HepG2 (cell line): ENCODE measurements around the gene EEIG1. TPM values are rescaled to one million over a fixed set of nuclear protein-coding genes. Genes with fewer than 3 reads are reported as not detected.

ENCODE experiments used
- CHD2 ChIP-seq: IDR thresholded peaks from 2 replicates; pipeline ENCODE4 v1.6.1; 2011; ENCODE audit warnings: low read depth, low read length, improper control_type of control experiment
- ELF1 ChIP-seq: sonication (generic); formaldehyde crosslinking; IDR thresholded peaks from 2 replicates; pipeline ENCODE4 v1.4.0; 2020; ENCODE audit warnings: missing genetic modification reagents
- JUNB ChIP-seq: sonication (generic); formaldehyde crosslinking; IDR thresholded peaks from 2 replicates; pipeline ENCODE4 v1.8.0; 2022; ENCODE audit warnings: missing genetic modification reagents, mild to moderate bottlenecking, borderline replicate concordance
- KAT8 ChIP-seq: IDR thresholded peaks from 2 replicates; pipeline ENCODE4 v1.6.1; 2016; ENCODE audit warnings: missing genetic modification reagents, missing compliant biosample characterization
- KDM5A ChIP-seq: fragments of 200-600 bp; sonication (generic); IDR thresholded peaks from 2 replicates; pipeline ENCODE4 v1.7.0; 2018; ENCODE audit warnings: antibody characterized with exemption, mild to moderate bottlenecking, low read length, borderline replicate concordance
- KLF12 ChIP-seq: sonication (generic); formaldehyde crosslinking; IDR thresholded peaks from 2 replicates; pipeline ENCODE4 v1.4.0; 2020; ENCODE audit warnings: missing genetic modification reagents, borderline replicate concordance
- PHF8 ChIP-seq: sonication (generic); formaldehyde crosslinking; IDR thresholded peaks from 2 replicates; pipeline ENCODE4 v1.5.0; 2020; ENCODE audit warnings: missing genetic modification reagents
- RBM39 ChIP-seq: fragments of 200-400 bp; formaldehyde crosslinking; IDR thresholded peaks from one replicate; pipeline ENCODE4 v1.6.1; 2018; ENCODE audit warnings: antibody characterized with exemption, mild to moderate bottlenecking, low read depth, low read length; ENCODE audit not compliant: poor library complexity, severe bottlenecking
- SETDB1 ChIP-seq: sonication (generic); formaldehyde crosslinking; IDR thresholded peaks from 2 replicates; pipeline ENCODE4 v1.5.1; 2020; ENCODE audit warnings: missing genetic modification reagents, mild to moderate bottlenecking, borderline replicate concordance
- TAF1 ChIP-seq: sonication (generic); formaldehyde crosslinking; IDR thresholded peaks from 2 replicates; pipeline ENCODE4 v1.4.0; 2020; ENCODE audit warnings: missing genetic modification reagents
- ZBTB7B ChIP-seq: sonication (generic); formaldehyde crosslinking; IDR thresholded peaks from 2 replicates; pipeline ENCODE4 v1.4.0; 2020; ENCODE audit warnings: missing genetic modification reagents
- ZMYM4 ChIP-seq: sonication (generic); formaldehyde crosslinking; IDR thresholded peaks from 2 replicates; pipeline ENCODE4 v1.8.1; 2023; ENCODE audit warnings: mild to moderate bottlenecking, missing genetic modification reagents
- polyA plus RNA-seq, 8 experiments: library from polyadenylated mRNA; depleted of rRNA in 3 of 8; stranded (reverse) in 7 of 8; unstranded in 1 of 8; fragments of >200 nt; fragmentation: Illumina TruSeq in 4 of 8; extraction: Trizol in 4 of 8; gene quantifications; 2 replicates each; pipeline versions ENCODE4 v1.2.1 to v1.2.3, GENCODE V29; 2011 to 2016; ENCODE audit warnings: low read depth in 4 of 8, missing spikeins in 1 of 8, mixed read lengths in 1 of 8; ENCODE audit not compliant: insufficient read depth in 1 of 8
- total RNA-seq, 5 experiments: library from RNA; depleted of rRNA; stranded (reverse); fragments of >200 nt; fragmentation: Illumina TruSeq; extraction: Trizol; gene quantifications; 2 replicates each; pipeline ENCODE4 v1.2.3, GENCODE V29; 2016; ENCODE audit warnings: low read depth in 1 of 5
- TF ChIP-seq, protein P1 (sequence below): sonication (generic); formaldehyde crosslinking; IDR thresholded peaks from 2 replicates; pipeline ENCODE4 v1.4.0; 2020; ENCODE audit warnings: mild to moderate bottlenecking, missing genetic modification reagents
- TF ChIP-seq, protein P2 (sequence below): sonication (generic); formaldehyde crosslinking; conservative IDR thresholded peaks from 2 replicates; pipeline ENCODE4 v1.4.0; 2020; ENCODE audit warnings: missing genetic modification reagents
- TF ChIP-seq, protein P3 (sequence below): sonication (generic); formaldehyde crosslinking; IDR thresholded peaks from 2 replicates; pipeline ENCODE4 v1.4.0; 2020; ENCODE audit warnings: missing genetic modification reagents
- TF ChIP-seq, protein P4 (sequence below): sonication (generic); formaldehyde crosslinking; IDR thresholded peaks from 2 replicates; pipeline ENCODE4 v1.4.0; 2020; ENCODE audit warnings: missing genetic modification reagents, mild to moderate bottlenecking, borderline replicate concordance

The EEIG1 gene
- total and polyA plus RNA-seq, 2 of the 13 experiments (the other 11 are each of a cell fraction or from before 2014, with no cell fraction given) = 16.6 to 25.2 TPM

DNA sequence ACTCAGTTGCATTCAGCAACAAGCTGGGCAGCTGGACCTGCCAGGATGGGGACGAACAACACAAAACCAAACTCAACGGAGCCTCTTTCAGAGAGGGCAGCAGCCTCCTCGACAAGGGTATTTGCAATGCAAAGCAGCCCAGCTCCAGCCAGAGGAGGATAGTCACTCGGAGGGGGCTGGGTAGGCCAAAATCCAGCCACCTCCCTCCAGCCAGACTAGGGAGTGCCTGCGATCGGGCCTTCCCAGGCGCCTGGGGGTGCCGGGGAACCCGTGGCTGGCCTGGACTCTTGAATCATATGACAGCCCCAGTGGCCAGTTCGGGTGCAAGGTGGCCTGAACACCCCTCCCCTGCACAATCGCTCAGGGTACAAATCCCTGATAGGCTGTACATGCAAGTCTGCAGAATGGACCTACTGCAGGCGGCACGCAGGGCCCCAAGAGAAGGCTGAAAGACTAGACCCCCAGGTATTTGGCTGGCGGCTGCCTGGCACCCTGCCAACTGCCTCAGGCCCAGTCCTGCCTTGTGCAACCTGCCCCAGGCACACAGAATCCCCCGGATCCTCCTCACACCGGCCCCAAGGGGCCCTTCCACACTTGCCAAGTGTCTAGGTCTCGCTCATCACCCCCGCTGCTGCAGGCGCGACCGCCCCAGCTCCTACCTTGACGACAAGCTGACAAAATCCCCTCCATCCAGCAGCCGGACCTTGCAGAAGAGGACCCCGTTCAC lies 1.3 kb downstream of the EEIG1 start (continued):
- TF ChIP-seq, protein P1, sequence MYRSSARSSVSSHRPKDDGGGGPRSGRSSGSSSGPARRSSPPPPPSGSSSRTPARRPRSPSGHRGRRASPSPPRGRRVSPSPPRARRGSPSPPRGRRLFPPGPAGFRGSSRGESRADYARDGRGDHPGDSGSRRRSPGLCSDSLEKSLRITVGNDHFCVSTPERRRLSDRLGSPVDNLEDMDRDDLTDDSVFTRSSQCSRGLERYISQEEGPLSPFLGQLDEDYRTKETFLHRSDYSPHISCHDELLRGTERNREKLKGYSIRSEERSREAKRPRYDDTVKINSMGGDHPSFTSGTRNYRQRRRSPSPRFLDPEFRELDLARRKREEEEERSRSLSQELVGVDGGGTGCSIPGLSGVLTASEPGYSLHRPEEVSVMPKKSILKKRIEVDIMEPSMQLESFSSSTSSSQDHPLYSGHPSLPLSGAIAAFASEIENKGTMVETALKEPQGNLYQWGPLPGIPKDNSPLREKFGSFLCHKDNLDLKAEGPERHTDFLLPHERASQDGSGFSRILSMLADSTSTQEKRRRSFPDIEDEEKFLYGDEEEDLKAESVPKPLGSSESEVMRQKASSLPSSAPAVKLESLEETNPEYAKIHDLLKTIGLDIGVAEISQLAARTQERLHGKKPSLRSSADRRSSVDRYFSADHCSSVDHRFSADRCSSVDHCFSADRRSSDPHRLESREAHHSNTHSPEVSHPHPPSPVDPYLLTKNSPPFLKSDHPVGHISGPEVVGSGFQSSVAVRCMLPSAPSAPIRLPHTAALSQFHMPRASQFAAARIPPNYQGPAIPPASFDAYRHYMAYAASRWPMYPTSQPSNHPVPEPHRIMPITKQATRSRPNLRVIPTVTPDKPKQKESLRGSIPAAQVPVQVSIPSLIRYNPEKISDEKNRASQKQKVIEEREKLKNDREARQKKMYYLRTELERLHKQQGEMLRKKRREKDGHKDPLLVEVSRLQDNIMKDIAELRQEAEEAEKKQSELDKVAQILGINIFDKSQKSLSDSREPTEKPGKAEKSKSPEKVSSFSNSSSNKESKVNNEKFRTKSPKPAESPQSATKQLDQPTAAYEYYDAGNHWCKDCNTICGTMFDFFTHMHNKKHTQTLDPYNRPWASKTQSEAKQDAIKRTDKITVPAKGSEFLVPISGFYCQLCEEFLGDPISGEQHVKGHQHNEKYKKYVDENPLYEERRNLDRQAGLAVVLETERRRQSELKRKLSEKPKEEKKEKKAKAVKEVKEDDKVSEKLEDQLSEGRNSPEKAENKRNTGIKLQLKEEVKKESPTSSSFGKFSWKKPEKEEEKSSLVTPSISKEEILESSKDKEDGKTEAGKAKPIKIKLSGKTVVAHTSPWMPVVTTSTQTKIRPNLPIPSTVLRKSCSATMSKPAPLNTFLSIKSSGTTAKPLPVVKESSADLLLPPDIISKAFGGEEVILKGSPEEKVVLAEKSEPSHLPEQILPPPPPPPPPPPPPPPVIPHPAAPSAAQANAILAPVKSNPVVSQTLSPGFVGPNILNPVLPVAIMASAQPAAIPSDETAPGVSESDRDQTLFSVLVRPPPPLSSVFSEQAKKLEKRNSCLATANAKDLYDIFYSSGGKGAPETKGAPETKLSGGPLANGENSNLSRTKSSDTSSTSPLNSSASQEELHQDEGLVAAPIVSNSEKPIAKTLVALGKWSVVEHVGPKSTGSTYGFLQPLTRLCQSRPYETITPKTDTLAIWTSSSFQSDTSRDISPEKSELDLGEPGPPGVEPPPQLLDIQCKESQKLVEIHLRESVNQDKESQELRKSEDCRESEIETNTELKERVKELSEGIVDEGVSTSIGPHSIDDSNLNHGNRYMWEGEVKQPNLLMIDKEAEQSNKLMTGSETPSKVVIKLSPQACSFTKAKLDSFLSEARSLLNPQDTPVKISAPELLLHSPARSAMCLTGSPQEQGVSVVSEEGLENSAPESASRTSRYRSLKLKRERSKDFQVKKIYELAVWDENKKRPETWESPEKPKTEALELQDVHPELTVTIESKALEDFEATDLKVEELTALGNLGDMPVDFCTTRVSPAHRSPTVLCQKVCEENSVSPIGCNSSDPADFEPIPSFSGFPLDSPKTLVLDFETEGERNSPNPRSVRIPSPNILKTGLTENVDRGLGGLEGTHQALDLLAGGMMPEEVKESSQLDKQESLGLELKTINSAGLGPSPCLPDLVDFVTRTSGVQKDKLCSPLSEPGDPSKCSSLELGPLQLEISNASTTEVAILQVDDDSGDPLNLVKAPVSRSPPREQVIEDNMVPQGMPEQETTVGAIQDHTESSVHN (CRISPR knock-in tag) = no peak
- peak; percentile 57; the same call in 1 of the 2 replicates for TF ChIP-seq PHF8 (CRISPR knock-in tag)
- peak; percentile 43 for TF ChIP-seq RBM39
- TF ChIP-seq, protein P2, sequence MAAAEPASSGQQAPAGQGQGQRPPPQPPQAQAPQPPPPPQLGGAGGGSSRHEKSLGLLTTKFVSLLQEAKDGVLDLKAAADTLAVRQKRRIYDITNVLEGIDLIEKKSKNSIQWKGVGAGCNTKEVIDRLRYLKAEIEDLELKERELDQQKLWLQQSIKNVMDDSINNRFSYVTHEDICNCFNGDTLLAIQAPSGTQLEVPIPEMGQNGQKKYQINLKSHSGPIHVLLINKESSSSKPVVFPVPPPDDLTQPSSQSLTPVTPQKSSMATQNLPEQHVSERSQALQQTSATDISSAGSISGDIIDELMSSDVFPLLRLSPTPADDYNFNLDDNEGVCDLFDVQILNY (CRISPR knock-in tag) = no peak
- no peak; the same call in 1 of the 2 replicates for TF ChIP-seq KAT8
- TF ChIP-seq SETDB1 (CRISPR knock-in tag) = no peak
- TF ChIP-seq ELF1 (CRISPR knock-in tag) = no peak
- no peak; the same call in 1 of the 2 replicates for TF ChIP-seq KDM5A
- no peak for TF ChIP-seq KLF12
- TF ChIP-seq, protein P3, sequence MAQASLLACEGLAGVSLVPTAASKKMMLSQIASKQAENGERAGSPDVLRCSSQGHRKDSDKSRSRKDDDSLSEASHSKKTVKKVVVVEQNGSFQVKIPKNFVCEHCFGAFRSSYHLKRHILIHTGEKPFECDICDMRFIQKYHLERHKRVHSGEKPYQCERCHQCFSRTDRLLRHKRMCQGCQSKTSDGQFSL (CRISPR knock-in tag) = no peak
- TF ChIP-seq CHD2 = no peak
- peak; percentile 52 for TF ChIP-seq ZBTB7B (CRISPR knock-in tag)
- TF ChIP-seq JUNB (CRISPR knock-in tag) = no peak
- TF ChIP-seq ZMYM4 (CRISPR knock-in tag) = no peak
- TF ChIP-seq, protein P4, sequence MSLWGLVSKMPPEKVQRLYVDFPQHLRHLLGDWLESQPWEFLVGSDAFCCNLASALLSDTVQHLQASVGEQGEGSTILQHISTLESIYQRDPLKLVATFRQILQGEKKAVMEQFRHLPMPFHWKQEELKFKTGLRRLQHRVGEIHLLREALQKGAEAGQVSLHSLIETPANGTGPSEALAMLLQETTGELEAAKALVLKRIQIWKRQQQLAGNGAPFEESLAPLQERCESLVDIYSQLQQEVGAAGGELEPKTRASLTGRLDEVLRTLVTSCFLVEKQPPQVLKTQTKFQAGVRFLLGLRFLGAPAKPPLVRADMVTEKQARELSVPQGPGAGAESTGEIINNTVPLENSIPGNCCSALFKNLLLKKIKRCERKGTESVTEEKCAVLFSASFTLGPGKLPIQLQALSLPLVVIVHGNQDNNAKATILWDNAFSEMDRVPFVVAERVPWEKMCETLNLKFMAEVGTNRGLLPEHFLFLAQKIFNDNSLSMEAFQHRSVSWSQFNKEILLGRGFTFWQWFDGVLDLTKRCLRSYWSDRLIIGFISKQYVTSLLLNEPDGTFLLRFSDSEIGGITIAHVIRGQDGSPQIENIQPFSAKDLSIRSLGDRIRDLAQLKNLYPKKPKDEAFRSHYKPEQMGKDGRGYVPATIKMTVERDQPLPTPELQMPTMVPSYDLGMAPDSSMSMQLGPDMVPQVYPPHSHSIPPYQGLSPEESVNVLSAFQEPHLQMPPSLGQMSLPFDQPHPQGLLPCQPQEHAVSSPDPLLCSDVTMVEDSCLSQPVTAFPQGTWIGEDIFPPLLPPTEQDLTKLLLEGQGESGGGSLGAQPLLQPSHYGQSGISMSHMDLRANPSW (CRISPR knock-in tag) = no peak
- peak; percentile 2; the same call in 1 of the 2 replicates for TF ChIP-seq TAF1 (CRISPR knock-in tag)
